Skeletal muscle satellite cell (primary cell): Measurements from ENCODE around the gene OR11H6. TPM values are rescaled to one million over a fixed set of nuclear protein-coding genes. Genes with fewer than 3 reads are reported as not detected.
"Not testable (repeated sequence)": the region's sequence is repeated elsewhere in the genome, so short reads cannot be mapped to it uniquely, and the experiment has no call there.

ENCODE experiments used
- H3K27me3 ChIP-seq: 2 replicates; pipeline ENCODE4 v1.7.0; 2013; ENCODE audit warnings: low read length; ENCODE audit not compliant: control insufficient read depth, insufficient read depth
- H3K36me3 ChIP-seq: 2 replicates; pipeline ENCODE4 v1.7.0; 2013; ENCODE audit warnings: mild to moderate bottlenecking, control low read depth, low read length; ENCODE audit not compliant: insufficient read depth
- H3K4me1 ChIP-seq: 2 replicates; pipeline ENCODE4 v1.7.0; 2013; ENCODE audit warnings: low read length; ENCODE audit not compliant: control insufficient read depth, insufficient read depth
- H3K4me2 ChIP-seq: 2 replicates; pipeline ENCODE4 v1.7.0; 2013; ENCODE audit warnings: mild to moderate bottlenecking, low read length
- H3K4me3 ChIP-seq: 2 replicates; pipeline ENCODE4 v1.7.0; 2013; ENCODE audit warnings: low read length
- H3K9ac ChIP-seq: 2 replicates; pipeline ENCODE4 v1.7.0; 2013; ENCODE audit warnings: mild to moderate bottlenecking, low read depth, low read length, moderate library complexity
- H3K9me3 ChIP-seq: replicated peaks from 2 replicates; pipeline ENCODE4 v1.7.0; 2013; ENCODE audit warnings: mild to moderate bottlenecking, control low read depth, low read length
- small RNA-seq: library from RNA; depleted of rRNA; stranded (forward); fragments of <200 nt; gene quantifications from one replicate; pipeline ENCODE3, GENCODE V24; 2012

Gene OR11H6

GRCh38 chr14:20264361-20264760, 40.9 kb downstream of the OR11H6 start:
- H3K4me2 ChIP-seq, H3K36me3 ChIP-seq, H3K4me3 ChIP-seq, H3K9ac ChIP-seq, H3K27me3 ChIP-seq, H3K9me3 ChIP-seq: not testable (repeated sequence)
- peaks cover 10% of the 10 kb centered on the region for H3K4me1 ChIP-seq

GRCh38 chr14:20274062-20274461, 50.6 kb downstream of the OR11H6 start:
- no peaks in the 10 kb centered on the region for H3K4me1 ChIP-seq
- H3K4me2 ChIP-seq: no peak overlapping the region
- peaks cover 3% of the 10 kb centered on the region for H3K36me3 ChIP-seq
- H3K4me3 ChIP-seq: no peak overlapping the region
- H3K27me3 ChIP-seq: no peaks in the 10 kb centered on the region
- H3K9ac ChIP-seq: no peak overlapping the region
- H3K9me3 ChIP-seq: peaks cover 2% of the 10 kb centered on the region

Small RNA genes within 50 kb of the gene (small RNA-seq; reads per million reads assigned to genes)
- not detected for gene GTF2IP22
